ENCODE measurements around the gene PCYT1A.

The PCYT1A gene

GRCh38 chr3:196180346-196180745 lies 107.2 kb downstream of the PCYT1A start:
- H2AFZ ChIP-seq (ENCODE audit: low read length), result no peak overlapping the region

More at GRCh38 chr3:196180346-196180745, 107.2 kb downstream of the PCYT1A start:
- Histone ChIP-seq H3K27me3 (replicated peaks; ENCODE audit: insufficient read depth, low read length) (no peaks in the 10 kb centered on the region), H3K4me1 (ENCODE audit: low read length) (no peaks in the 10 kb centered on the region), H3K36me3 (replicated peaks; ENCODE audit: insufficient read depth, low read length) (no peaks in the 10 kb centered on the region), H3K9me3 (replicated peaks; ENCODE audit: insufficient read depth, low read length) (no peaks in the 10 kb centered on the region), H3K4me3 (ENCODE audit: low read length) (no peak overlapping the region), H3K9me2 (replicated peaks; ENCODE audit: insufficient read depth, low read length) (no peaks in the 10 kb centered on the region), H3K9ac (ENCODE audit: low read length) (no peak overlapping the region), H3K4me2 (ENCODE audit: low read depth, low read length) (no peak overlapping the region), H3K79me2 (ENCODE audit: low read length) (no peaks in the 10 kb centered on the region), H3F3A (ENCODE audit: insufficient read depth, low read length) (no peaks in the 10 kb centered on the region), H3K27ac (ENCODE audit: low read length) (no peak overlapping the region), H4K20me1 (ENCODE audit: insufficient read depth, low read length) (no peaks in the 10 kb centered on the region)
- no peak for DNase-seq
- TF ChIP-seq EZH2phosphoT487 (IDR thresholded peaks at IDR 0.05; ENCODE audit: low read length) (no peak), CTCF (IDR thresholded peaks at IDR 0.05; ENCODE audit: low read length) (no peak), EZH2 (optimal IDR thresholded peaks at IDR 0.05; ENCODE audit: low read depth, low read length) (no peak)

All from MM.1S (cell line).